Left renal cortex interstitium (tissue), 4 donors: Measurements from ENCODE around the gene TMTC3. TPM values are rescaled to one million over a fixed set of nuclear protein-coding genes. Genes with fewer than 3 reads are reported as not detected.
"Not testable (repeated sequence)": the region's sequence is repeated elsewhere in the genome, so short reads cannot be mapped to it uniquely, and the experiment has no call there.

ENCODE experiments used
- DNase-seq, 4 donors: peaks; one replicate each; pipeline ENCODE4 v3.0.0-alpha.2; 2013; ENCODE audit warnings: low read depth in 4 of 4, low spot score in 2 of 4, missing footprints in 1 of 4
- polyA plus RNA-seq, 4 donors: library from polyadenylated mRNA; unstranded; fragments of 120-200 nt; gene quantifications; one replicate each; pipeline ENCODE4 v1.2.1, GENCODE V29; 2013; ENCODE audit not compliant: insufficient read length in 4 of 4

TMTC3 gene
- polyA plus RNA-seq, 4 donors: 23.5 to 28.0 (median 24.6) TPM

DNA sequence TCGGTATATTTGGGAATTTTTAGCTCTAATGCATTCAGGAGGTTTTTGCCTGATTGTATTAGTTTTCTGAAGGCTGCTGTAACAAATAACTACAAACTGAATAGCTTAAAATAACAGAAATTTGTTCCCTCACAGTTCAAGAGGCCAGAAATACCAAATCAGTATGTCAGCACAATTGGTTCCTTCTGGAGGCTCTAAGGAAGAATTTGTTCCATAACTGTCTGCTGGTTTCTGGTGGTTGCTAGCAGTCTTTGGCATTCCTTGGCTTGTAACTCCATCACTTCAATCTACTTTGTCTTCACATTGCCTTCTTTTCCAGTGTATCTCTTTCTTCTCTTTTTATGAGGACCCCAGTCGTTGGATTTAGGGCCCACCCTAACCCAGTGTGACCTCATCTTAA is 21.3 kb downstream of the TMTC3 start:
- DNase-seq: no peak

DNA sequence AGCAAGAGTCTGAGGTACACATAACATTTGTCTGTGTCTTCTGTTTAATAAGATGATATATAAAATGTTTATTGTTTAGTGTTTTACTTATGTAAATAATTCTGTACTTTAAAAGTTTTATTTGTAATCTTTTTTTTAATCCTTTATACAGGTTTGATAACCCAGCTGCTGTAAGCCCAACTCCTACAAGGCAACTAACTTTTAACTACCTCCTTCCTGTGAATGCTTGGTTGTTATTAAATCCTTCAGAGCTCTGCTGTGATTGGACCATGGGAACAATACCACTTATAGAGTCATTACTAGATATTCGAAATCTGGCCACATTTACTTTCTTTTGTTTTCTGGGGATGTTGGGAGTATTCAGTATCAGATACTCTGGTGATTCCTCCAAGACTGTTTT is 24.1 kb downstream of the TMTC3 start:
- DNase-seq: no peak

GRCh38 chr12:88167384-88167783 is 25.3 kb downstream of the TMTC3 start:
- DNase-seq: no peak

GRCh38 chr12:88172844-88173407 is 30.8 kb downstream of the TMTC3 start:
- DNase-seq: no peak

DNA sequence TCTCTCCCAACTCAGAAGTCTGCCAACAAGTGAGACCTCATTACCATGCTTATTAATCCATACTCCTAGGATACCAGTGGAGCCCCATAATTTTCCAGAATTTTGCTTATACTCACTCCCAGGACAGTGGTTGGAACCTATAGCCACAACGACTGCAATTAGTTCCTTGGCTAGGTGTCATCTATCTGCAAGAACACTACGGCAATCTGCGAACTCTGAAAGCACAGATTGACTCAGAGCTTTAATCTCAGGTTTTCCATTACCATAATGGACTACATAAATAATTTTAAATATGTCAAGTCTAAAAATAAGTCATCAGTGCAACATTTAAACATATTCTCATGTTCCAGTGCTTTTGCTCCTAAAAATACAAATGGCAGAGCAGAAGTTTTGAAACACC is 33.4 kb downstream of the TMTC3 start:
- DNase-seq: no peak

GRCh38 chr12:88179436-88180014 is 37.4 kb downstream of the TMTC3 start:
- DNase-seq: no peak

DNA sequence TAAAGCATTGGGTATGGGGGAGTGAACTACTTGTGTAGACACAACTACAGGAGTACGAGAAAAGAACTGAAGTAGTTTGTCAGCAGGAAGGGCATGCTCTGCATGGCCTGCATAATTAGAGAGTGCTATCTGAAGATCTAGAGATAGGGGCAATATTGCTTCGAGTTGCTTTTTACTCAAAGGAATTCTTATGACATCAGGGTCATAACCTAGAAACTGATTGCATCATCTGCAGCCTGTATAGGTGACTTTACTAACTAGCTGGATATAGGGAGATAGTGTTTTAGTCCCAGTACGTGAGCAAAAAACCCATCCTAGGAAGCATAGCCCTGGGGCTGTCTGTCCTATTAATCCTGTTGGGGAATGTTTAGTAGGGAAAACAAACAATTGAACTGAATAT is 39.8 kb downstream of the TMTC3 start:
- DNase-seq: no peak

DNA sequence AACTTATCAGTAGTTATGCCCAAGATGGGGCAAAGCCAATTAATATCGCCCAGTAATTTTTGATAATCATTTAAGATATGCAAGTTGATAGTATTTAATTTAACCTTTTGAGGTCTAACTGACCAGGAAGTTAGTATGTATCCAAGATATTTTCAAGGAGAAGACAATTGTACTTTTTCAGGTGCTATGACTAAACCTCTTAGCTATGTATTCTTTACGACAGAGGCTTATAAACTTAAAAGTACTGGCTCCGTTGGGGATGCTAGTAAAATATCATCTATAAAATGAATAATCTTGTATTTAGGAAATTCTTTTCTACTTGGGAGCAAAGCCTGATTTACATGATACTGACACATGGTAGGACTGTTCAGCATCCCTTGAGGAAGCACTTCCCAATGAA is 40.3 kb downstream of the TMTC3 start:
- DNase-seq: no peak

- no peak for DNase-seq
Observed at GRCh38 chr12:88184196-88184595, 42.1 kb downstream of the TMTC3 start.

- DNase-seq: no peak
Observed at GRCh38 chr12:88185279-88185678, 43.2 kb downstream of the TMTC3 start.

DNA sequence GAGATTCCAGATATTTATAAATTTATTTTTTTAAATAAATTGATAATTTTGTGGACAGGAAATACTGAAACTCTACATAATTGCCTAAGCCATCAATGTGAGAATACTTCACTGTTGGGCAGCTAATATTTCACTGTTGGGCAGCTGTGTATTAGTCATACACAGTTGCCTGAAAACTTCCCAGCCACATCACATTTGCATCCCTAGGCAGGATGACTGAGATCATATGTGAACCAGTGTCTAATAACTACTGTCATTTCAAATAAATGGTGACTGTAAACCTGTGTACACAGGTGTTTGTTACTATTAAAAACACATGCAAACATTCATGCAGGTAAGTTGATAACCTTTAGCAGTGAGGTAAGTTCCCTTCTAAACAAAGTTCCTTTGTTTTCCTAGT is 43.9 kb downstream of the TMTC3 start:
- no peak for DNase-seq

DNA sequence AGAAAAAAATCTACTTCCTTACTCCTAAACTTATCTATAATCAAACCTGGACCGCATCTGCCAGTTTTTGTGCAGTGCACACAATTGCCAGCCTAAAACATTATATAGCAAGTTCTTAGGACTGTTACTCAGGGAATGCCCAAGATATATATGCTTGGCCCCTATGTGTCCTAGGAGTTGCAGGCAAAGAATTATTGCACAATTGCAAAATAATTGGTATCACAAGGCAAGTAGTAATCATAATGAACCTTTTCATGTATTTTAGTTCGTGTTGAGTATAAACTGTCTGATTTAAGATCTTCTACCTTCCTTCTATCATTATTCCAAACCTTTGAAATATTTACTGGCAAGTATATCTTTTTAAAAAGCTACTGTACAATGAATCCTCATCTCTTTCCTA is 45.5 kb downstream of the TMTC3 start:
- no peak for DNase-seq

- DNase-seq: no peak
Observed at GRCh38 chr12:88188180-88188579, 46.1 kb downstream of the TMTC3 start.

DNA sequence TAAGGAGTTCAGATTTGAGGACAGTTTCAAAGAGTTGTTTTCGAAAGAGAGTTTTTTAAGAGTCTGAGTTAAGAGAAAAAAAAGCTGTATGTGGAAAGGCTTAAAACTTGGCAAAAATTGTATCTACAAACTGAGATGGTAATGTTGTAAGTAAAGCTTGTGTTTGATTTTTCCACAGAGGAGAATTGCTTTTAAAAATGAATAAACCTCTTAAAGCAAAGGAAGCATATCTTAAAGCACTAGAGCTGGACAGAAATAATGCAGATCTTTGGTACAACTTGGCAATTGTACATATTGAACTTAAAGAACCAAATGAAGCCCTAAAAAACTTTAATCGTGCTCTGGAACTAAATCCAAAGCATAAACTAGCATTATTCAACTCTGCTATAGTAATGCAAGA is 50.3 kb downstream of the TMTC3 start:
- no peak for DNase-seq

- no peak for DNase-seq
Observed at GRCh38 chr12:88194868-88195267, 52.8 kb downstream of the TMTC3 start.

GRCh38 chr12:88200029-88200428 is 57.9 kb downstream of the TMTC3 start:
- no peak for DNase-seq

GRCh38 chr12:88202500-88202899 is 60.4 kb downstream of the TMTC3 start:
- DNase-seq: no peak

- DNase-seq: no peak
Observed at GRCh38 chr12:88206601-88207000, 64.5 kb downstream of the TMTC3 start.

- no peak for DNase-seq
Observed at GRCh38 chr12:88207921-88208620, 66.0 kb downstream of the TMTC3 start.

- no peak for DNase-seq
Observed at GRCh38 chr12:88208661-88209060, 66.6 kb downstream of the TMTC3 start.

GRCh38 chr12:88210311-88210710 is 68.2 kb downstream of the TMTC3 start:
- DNase-seq: not testable (repeated sequence)

DNA sequence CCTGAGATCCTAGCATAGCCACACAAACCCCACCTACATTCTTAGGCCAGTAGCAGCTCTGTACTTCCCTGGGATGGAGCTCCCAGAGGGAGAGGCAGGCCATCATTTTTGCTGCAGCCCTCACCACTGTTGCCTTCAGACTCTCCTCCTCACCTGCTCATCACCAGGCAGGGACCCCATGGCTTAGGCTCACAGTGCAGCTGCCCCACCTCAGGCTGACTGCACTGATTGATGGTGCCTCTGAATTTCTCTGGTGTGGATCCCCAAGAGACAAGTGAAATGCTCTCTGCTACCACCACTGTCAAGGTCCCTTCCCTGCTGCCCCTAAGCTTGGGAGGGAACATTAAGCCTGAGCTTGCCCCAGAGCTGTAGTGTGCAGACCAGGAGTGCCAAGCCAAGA is 76.2 kb downstream of the TMTC3 start:
- no peak for DNase-seq
